Iris pigment epithelial cell (primary cell): Measurements from ENCODE around the gene RBMX2.

Experiments
- DNase-seq: peaks from one replicate; pipeline ENCODE4 v3.0.0-alpha.2; 2011; ENCODE audit warnings: low read depth

Gene RBMX2

DNA sequence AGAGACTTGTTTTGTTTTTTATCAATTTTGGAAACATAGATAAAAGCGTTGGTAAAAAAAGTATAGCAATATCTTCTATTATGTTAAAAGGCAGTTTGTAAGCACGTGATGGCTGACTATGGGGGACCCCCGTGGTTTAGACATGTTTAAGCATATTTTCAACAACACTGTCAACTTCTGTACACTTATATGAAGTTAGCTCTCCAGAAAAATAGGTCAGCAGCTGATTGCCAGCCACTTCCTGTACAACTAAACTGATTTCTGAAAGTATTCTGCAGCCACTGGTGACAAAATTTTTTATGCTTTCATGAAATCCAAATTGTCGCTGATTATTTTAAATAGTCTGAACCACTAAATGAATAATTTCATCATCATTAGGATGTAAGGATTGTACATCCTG is 45.2 kb downstream of the RBMX2 start:
- no peak for DNase-seq
